ENCODE data around the gene CBFA2T3. TPM values are rescaled to one million over a fixed set of nuclear protein-coding genes. Genes with fewer than 3 reads are reported as not detected.

The CBFA2T3 gene
- total RNA-seq, 4 donors from 2014 or later = 4.0 to 18.5 (median 5.5) TPM

GRCh38 chr16:88941913-88942909, 34.8 kb downstream of the CBFA2T3 start:
- in situ Hi-C loops (cut with MboI; ENCODE audit: low pct_ligation_motif_present in 1 of 4, low pct_unique_long_range_greater_than_20kb in 1 of 4, low sequenced_read_pairs in 3 of 4) (loop anchor here in 3 of 4 donors (25.0 kb wide), 2 partner anchors 220 to 270 kb away; partner anchors contain the start of genes CDH15 (in 2 of the 3), SLC22A31 (in 1 of the 3) and ZNF778 (in 1 of the 3)), intact Hi-C loops (cut with DNase I; ENCODE audit: low total_unique reads) (loop anchor here (5.0 kb wide), 1 partner anchor 275 kb away; the partner anchor contains the start of gene ZNF778)
- TF ChIP-seq CTCF (IDR thresholded peaks at IDR 0.05) (peak; percentile 47 to 70 (median 57)), POLR2AphosphoS5 (IDR thresholded peaks at IDR 0.05) (no peak)
- Histone ChIP-seq H3K4me3 (peak overlapping the region in 3 of 4 donors; percentile 33 to 52 (median 45)), H3K9me3 (no peaks in the 10 kb centered on the region), H3K36me3 (no peaks in the 10 kb centered on the region), H3K4me1 (peaks cover 5 to 36% (median 25%) of the 10 kb centered on the region in 4 donors), H3K27ac (peak overlapping the region in 1 of 4 donors; percentile 46), H3K27me3 (peaks cover 75% of the 10 kb centered on the region)
- peak; percentile 69 for DNase-seq
- 29% methylated on average over 41 of the region's 54 CpGs; no CpG with 5 or more reads in 1 of the 2 donors for WGBS, 2 donors (ENCODE audit: low coverage in 1 of 2)

- Histone ChIP-seq H3K4me3 (peak overlapping the region; percentile 36 to 60 (median 52)), H3K27me3 (peaks cover 72% of the 10 kb centered on the region), H3K4me1 (peaks cover 16 to 47% (median 35%) of the 10 kb centered on the region in 4 donors), H3K9me3 (no peaks in the 10 kb centered on the region), H3K27ac (peak overlapping the region; percentile 43 to 77 (median 70)), H3K36me3 (no peaks in the 10 kb centered on the region)
- intact Hi-C loops (cut with DNase I; ENCODE audit: low total_unique reads) (loop anchor here (5.0 kb wide), 1 partner anchor 276 kb away; the partner anchor contains the start of gene ZNF778), in situ Hi-C loops (cut with MboI; ENCODE audit: low pct_ligation_motif_present in 1 of 4, low pct_unique_long_range_greater_than_20kb in 1 of 4, low sequenced_read_pairs in 3 of 4) (loop anchor here in 3 of 4 donors (25.0 kb wide), 2 partner anchors 221 to 271 kb away; partner anchors contain the start of genes CDH15 (in 2 of the 3), SLC22A31 (in 1 of the 3) and ZNF778 (in 1 of the 3))
- no peak for TF ChIP-seq EP300 (IDR thresholded peaks at IDR 0.05; ENCODE audit: low read depth)
- no peak for TF ChIP-seq POLR2AphosphoS5 (IDR thresholded peaks at IDR 0.05)
- TF ChIP-seq POLR2A (IDR thresholded peaks at IDR 0.05) = no peak
- TF ChIP-seq CTCF (IDR thresholded peaks at IDR 0.05) = no peak
- DNase-seq = peak; percentile 47
- WGBS, 2 donors (ENCODE audit: low coverage in 1 of 2) = 0% methylated on average over 18 of the region's 152 CpGs; no CpG with 5 or more reads in 1 of the 2 donors
Measured at GRCh38 chr16:88940862-88941817, 35.9 kb downstream of the CBFA2T3 start.

- TF ChIP-seq POLR2A (IDR thresholded peaks at IDR 0.05) (no peak), CTCF (IDR thresholded peaks at IDR 0.05) (no peak), EP300 (IDR thresholded peaks at IDR 0.05; ENCODE audit: low read depth) (no peak), POLR2AphosphoS5 (IDR thresholded peaks at IDR 0.05) (no peak)
- WGBS, 2 donors (ENCODE audit: low coverage in 1 of 2) = 8% methylated on average over 49 of the region's 73 CpGs; no CpG with 5 or more reads in 1 of the 2 donors
- Histone ChIP-seq H3K4me1 (peaks cover 16 to 55% (median 43%) of the 10 kb centered on the region in 4 donors), H3K27me3 (peaks cover 80% of the 10 kb centered on the region), H3K27ac (peak overlapping the region; percentile 43 to 77 (median 70)), H3K4me3 (peak overlapping the region; percentile 36 to 60 (median 52)), H3K9me3 (no peaks in the 10 kb centered on the region), H3K36me3 (no peaks in the 10 kb centered on the region)
- in situ Hi-C loops (cut with MboI; ENCODE audit: low pct_ligation_motif_present in 1 of 4, low pct_unique_long_range_greater_than_20kb in 1 of 4, low sequenced_read_pairs in 3 of 4) = loop anchor here in 3 of 4 donors (25.0 kb wide), 2 partner anchors 222 to 272 kb away; partner anchors contain the start of genes CDH15 (in 2 of the 3), SLC22A31 (in 1 of the 3) and ZNF778 (in 1 of the 3)
- intact Hi-C loops (cut with DNase I; ENCODE audit: low total_unique reads) = loop anchor here (5.0 kb wide), 1 partner anchor 277 kb away; the partner anchor contains the start of gene ZNF778
- DNase-seq = no peak
Measured at GRCh38 chr16:88939972-88940861, 36.8 kb downstream of the CBFA2T3 start.
